ENCODE results near the gene LACTB.

- TF ChIP-seq, protein P1, sequence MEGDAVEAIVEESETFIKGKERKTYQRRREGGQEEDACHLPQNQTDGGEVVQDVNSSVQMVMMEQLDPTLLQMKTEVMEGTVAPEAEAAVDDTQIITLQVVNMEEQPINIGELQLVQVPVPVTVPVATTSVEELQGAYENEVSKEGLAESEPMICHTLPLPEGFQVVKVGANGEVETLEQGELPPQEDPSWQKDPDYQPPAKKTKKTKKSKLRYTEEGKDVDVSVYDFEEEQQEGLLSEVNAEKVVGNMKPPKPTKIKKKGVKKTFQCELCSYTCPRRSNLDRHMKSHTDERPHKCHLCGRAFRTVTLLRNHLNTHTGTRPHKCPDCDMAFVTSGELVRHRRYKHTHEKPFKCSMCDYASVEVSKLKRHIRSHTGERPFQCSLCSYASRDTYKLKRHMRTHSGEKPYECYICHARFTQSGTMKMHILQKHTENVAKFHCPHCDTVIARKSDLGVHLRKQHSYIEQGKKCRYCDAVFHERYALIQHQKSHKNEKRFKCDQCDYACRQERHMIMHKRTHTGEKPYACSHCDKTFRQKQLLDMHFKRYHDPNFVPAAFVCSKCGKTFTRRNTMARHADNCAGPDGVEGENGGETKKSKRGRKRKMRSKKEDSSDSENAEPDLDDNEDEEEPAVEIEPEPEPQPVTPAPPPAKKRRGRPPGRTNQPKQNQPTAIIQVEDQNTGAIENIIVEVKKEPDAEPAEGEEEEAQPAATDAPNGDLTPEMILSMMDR (conservative IDR thresholded peaks at IDR 0.05 in 1 of 2, IDR thresholded peaks at IDR 0.05 in 1 of 2; ENCODE audit: low read depth in 1 of 2, low read length in 2 of 2), result no peak
- no peak for TF ChIP-seq EZH2 (IDR thresholded peaks at IDR 0.05; ENCODE audit: low read length, missing control alignments)
These were observed 8.8 kb upstream of the LACTB start for GRCh38 chr15:63112871-63113270.

Measured in fibroblast of lung (primary cell).